GM21526 (cell line): Measurements from ENCODE around the gene PRPF19.

Experiments
- ATAC-seq: cut with Tn5 transposase; IDR thresholded peaks from one replicate; pipeline ENCODE4 v1.9.1; 2021; ENCODE audit warnings: moderate library complexity; ENCODE audit not compliant: unreplicated experiment, low FRiP score

The PRPF19 gene

GRCh38 chr11:60938500-60938899 lies 32.1 kb upstream of the PRPF19 start:
- no peak for ATAC-seq

- ATAC-seq: no peak
Measured at GRCh38 chr11:60937811-60938210, 31.4 kb upstream of the PRPF19 start.

- no peak for ATAC-seq
Measured at GRCh38 chr11:60937144-60937527, 30.8 kb upstream of the PRPF19 start.

- ATAC-seq: no peak
Measured at GRCh38 chr11:60936467-60937143, 30.2 kb upstream of the PRPF19 start.

- ATAC-seq: no peak
Measured at GRCh38 chr11:60935676-60936442, 29.5 kb upstream of the PRPF19 start.

GRCh38 chr11:60934790-60935605 lies 28.6 kb upstream of the PRPF19 start:
- no peak for ATAC-seq

GRCh38 chr11:60934124-60934789 lies 27.9 kb upstream of the PRPF19 start:
- ATAC-seq: no peak

GRCh38 chr11:60933416-60934123 lies 27.2 kb upstream of the PRPF19 start:
- no peak for ATAC-seq

GRCh38 chr11:60932605-60933356 lies 26.4 kb upstream of the PRPF19 start:
- ATAC-seq: no peak

- ATAC-seq: no peak
Measured at GRCh38 chr11:60931917-60932316, 25.5 kb upstream of the PRPF19 start.

- ATAC-seq: no peak
Measured at GRCh38 chr11:60930394-60930793, 24.0 kb upstream of the PRPF19 start.

GRCh38 chr11:60929764-60930163 lies 23.4 kb upstream of the PRPF19 start:
- no peak for ATAC-seq

GRCh38 chr11:60928563-60929001 lies 22.2 kb upstream of the PRPF19 start:
- no peak for ATAC-seq

GRCh38 chr11:60927600-60927999 lies 21.2 kb upstream of the PRPF19 start:
- ATAC-seq: no peak

GRCh38 chr11:60927061-60927592 lies 20.7 kb upstream of the PRPF19 start:
- no peak for ATAC-seq

- no peak for ATAC-seq
Measured at GRCh38 chr11:60926500-60926899, 20.1 kb upstream of the PRPF19 start.

GRCh38 chr11:60925868-60926267 lies 19.5 kb upstream of the PRPF19 start:
- no peak for ATAC-seq

- ATAC-seq: no peak
Measured at GRCh38 chr11:60924906-60925853, 18.8 kb upstream of the PRPF19 start.
